ENCODE results near the gene COX15.

COX15 gene

DNA sequence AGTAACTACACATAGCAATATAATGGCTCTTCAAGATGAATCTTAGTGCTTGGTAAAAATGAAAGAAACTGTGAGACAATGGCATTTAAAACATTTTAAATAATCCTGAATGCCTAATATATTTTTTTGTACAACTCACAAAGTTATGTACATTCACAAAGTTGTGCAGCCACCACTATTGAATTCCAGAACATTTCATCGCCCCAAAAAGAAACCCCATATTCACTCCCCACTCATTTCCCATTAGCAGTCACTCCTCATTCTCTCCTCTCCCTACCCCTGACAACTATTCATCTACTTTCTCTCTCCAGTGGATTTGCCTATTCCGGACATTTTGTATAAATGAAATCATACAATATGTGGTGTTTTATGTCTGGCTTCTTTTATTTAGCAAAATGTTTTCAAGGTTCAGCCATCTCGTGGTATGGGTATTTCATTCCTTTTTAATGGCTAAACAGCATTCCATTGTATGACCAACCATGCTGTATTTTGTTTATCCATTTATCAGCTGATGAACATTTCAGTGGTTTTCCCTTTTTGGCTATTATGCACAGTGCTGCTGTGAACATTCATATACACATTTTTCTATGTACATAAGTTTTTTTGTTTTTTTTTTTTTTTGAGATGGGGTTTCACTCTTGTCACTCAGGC, 37.9 kb downstream of the COX15 start:
- POLR2A ChIA-PET, result no interaction called here
- CTCF ChIA-PET, result no interaction called here
- no peak for DNase-seq (ENCODE audit: extremely low spot score)
- TF ChIP-seq FOXM1 (IDR thresholded peaks at IDR 0.05; ENCODE audit: borderline replicate concordance), result no peak

GRCh38 chr10:99689461-99689860, 42.5 kb downstream of the COX15 start:
- DNase-seq (ENCODE audit: extremely low spot score), result no peak
- TF ChIP-seq FOXK2 (IDR thresholded peaks at IDR 0.05), result no peak
- TF ChIP-seq LEF1 (IDR thresholded peaks at IDR 0.05; ENCODE audit: borderline replicate concordance), result no peak
- no peak for TF ChIP-seq CTBP1 (IDR thresholded peaks at IDR 0.05; ENCODE audit: borderline replicate concordance)
- no peak for TF ChIP-seq TARDBP (IDR thresholded peaks at IDR 0.05)
- no peak for TF ChIP-seq SP1 (IDR thresholded peaks at IDR 0.05)
- TF ChIP-seq ARNT (IDR thresholded peaks at IDR 0.05), result no peak
- no peak for TF ChIP-seq FOXM1 (IDR thresholded peaks at IDR 0.05; ENCODE audit: borderline replicate concordance)
- TF ChIP-seq ZNF384 (IDR thresholded peaks at IDR 0.05), result no peak
- TF ChIP-seq BHLHE40 (IDR thresholded peaks at IDR 0.05; ENCODE audit: borderline replicate concordance), result no peak
- TF ChIP-seq L3MBTL2 (conservative IDR thresholded peaks at IDR 0.05), result no peak
- no peak for TF ChIP-seq HDGF (IDR thresholded peaks at IDR 0.05; ENCODE audit: borderline replicate concordance)
- TF ChIP-seq ELF4 (IDR thresholded peaks at IDR 0.05), result no peak
- TF ChIP-seq NFRKB (IDR thresholded peaks at IDR 0.05), result no peak
- TF ChIP-seq SUZ12 (IDR thresholded peaks at IDR 0.05), result no peak
- TF ChIP-seq FOXA1 (IDR thresholded peaks at IDR 0.05), result no peak
- TF ChIP-seq, protein P1, sequence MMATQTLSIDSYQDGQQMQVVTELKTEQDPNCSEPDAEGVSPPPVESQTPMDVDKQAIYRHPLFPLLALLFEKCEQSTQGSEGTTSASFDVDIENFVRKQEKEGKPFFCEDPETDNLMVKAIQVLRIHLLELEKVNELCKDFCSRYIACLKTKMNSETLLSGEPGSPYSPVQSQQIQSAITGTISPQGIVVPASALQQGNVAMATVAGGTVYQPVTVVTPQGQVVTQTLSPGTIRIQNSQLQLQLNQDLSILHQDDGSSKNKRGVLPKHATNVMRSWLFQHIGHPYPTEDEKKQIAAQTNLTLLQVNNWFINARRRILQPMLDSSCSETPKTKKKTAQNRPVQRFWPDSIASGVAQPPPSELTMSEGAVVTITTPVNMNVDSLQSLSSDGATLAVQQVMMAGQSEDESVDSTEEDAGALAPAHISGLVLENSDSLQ (IDR thresholded peaks at IDR 0.05), result no peak
- CTCF ChIA-PET, result no interaction called here
- POLR2A ChIA-PET, result no interaction called here

- ChIA-PET CTCF (no interaction called here), POLR2A (no interaction called here)
- DNase-seq (ENCODE audit: extremely low spot score), result no peak
- TF ChIP-seq ZNF384 (IDR thresholded peaks at IDR 0.05), result no peak
- TF ChIP-seq ELF4 (IDR thresholded peaks at IDR 0.05), result no peak
- no peak for TF ChIP-seq LEF1 (IDR thresholded peaks at IDR 0.05; ENCODE audit: borderline replicate concordance)
- no peak for TF ChIP-seq NFRKB (IDR thresholded peaks at IDR 0.05)
- no peak for TF ChIP-seq FOXM1 (IDR thresholded peaks at IDR 0.05; ENCODE audit: borderline replicate concordance)
- TF ChIP-seq HDGF (IDR thresholded peaks at IDR 0.05; ENCODE audit: borderline replicate concordance), result no peak
Measured at GRCh38 chr10:99685597-99685967, 46.3 kb downstream of the COX15 start.

DNA sequence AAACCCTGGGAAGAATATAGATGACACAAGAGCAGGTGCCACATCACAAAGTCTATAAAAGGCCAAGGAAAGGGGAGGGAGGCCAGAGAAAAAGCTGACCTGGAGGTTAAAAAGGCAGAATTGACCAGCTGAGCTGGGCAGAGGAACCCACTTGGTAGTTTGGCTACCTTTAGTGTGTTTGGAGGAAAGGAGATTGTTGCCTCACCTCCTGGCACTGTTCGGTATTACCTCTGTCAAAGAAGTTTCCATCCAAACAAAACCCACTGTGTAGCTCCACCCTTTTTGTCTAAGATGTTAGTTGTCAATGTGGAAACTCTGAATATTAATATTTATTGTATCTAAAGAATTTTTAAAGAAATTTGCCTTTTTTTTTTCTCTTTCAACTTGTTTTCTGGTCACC, 49.2 kb downstream of the COX15 start:
- peak; percentile 39 for DNase-seq (ENCODE audit: extremely low spot score)
- TF ChIP-seq ZNF384 (IDR thresholded peaks at IDR 0.05), result no peak
- no peak for TF ChIP-seq HDGF (IDR thresholded peaks at IDR 0.05; ENCODE audit: borderline replicate concordance)
- TF ChIP-seq BHLHE40 (IDR thresholded peaks at IDR 0.05; ENCODE audit: borderline replicate concordance), result no peak
- TF ChIP-seq FOXK2 (IDR thresholded peaks at IDR 0.05), result no peak
- TF ChIP-seq, protein P1 (IDR thresholded peaks at IDR 0.05), result no peak
- TF ChIP-seq TARDBP (IDR thresholded peaks at IDR 0.05), result no peak
- no peak for TF ChIP-seq FOXM1 (IDR thresholded peaks at IDR 0.05; ENCODE audit: borderline replicate concordance)
- no peak for TF ChIP-seq ELF4 (IDR thresholded peaks at IDR 0.05)
- no peak for TF ChIP-seq SUZ12 (IDR thresholded peaks at IDR 0.05)
- no peak for TF ChIP-seq ARNT (IDR thresholded peaks at IDR 0.05)
- TF ChIP-seq SP1 (IDR thresholded peaks at IDR 0.05), result no peak
- TF ChIP-seq LEF1 (IDR thresholded peaks at IDR 0.05; ENCODE audit: borderline replicate concordance), result no peak
- no peak for TF ChIP-seq CTBP1 (IDR thresholded peaks at IDR 0.05; ENCODE audit: borderline replicate concordance)
- no peak for TF ChIP-seq FOXA1 (IDR thresholded peaks at IDR 0.05)
- TF ChIP-seq NFRKB (IDR thresholded peaks at IDR 0.05), result no peak
- TF ChIP-seq L3MBTL2 (conservative IDR thresholded peaks at IDR 0.05), result no peak
- ChIA-PET POLR2A (interaction anchor here (0.6 kb wide), 1 partner anchor 252 kb away, joined by 4 read pairs; the partner anchor contains the start of gene GOT1), CTCF (interaction anchor here (0.7 kb wide), 1 partner anchor 16 kb away, joined by 4 read pairs; no protein-coding TSS in a partner anchor)

Data from HEK293T (cell line).